GM19455 (cell line): Measurements from ENCODE around the gene RBMS1.

ENCODE experiments used
- ATAC-seq: cut with Tn5 transposase; IDR thresholded peaks from one replicate; pipeline ENCODE4 v1.9.1; 2021; ENCODE audit not compliant: unreplicated experiment

RBMS1 gene

GRCh38 chr2:160411955-160412354 is 81.7 kb downstream of the RBMS1 start:
- ATAC-seq: no peak

GRCh38 chr2:160411167-160411566 is 82.4 kb downstream of the RBMS1 start:
- no peak for ATAC-seq

GRCh38 chr2:160409480-160409879 is 84.1 kb downstream of the RBMS1 start:
- ATAC-seq: no peak

GRCh38 chr2:160408959-160409291 is 84.7 kb downstream of the RBMS1 start:
- no peak for ATAC-seq

GRCh38 chr2:160408173-160408958 is 85.2 kb downstream of the RBMS1 start:
- no peak for ATAC-seq

- peak; percentile 59 for ATAC-seq
Measured at GRCh38 chr2:160407393-160408172, 86.0 kb downstream of the RBMS1 start.

- peak; percentile 65 for ATAC-seq
Measured at GRCh38 chr2:160406591-160407392, 86.8 kb downstream of the RBMS1 start.

GRCh38 chr2:160405077-160405867 is 88.3 kb downstream of the RBMS1 start:
- no peak for ATAC-seq

GRCh38 chr2:160402997-160403979 is 90.3 kb downstream of the RBMS1 start:
- no peak for ATAC-seq

- ATAC-seq: no peak
Measured at GRCh38 chr2:160402501-160402900, 91.1 kb downstream of the RBMS1 start.

- ATAC-seq: no peak
Measured at GRCh38 chr2:160401895-160402294, 91.7 kb downstream of the RBMS1 start.

GRCh38 chr2:160399880-160400279 is 93.7 kb downstream of the RBMS1 start:
- no peak for ATAC-seq

GRCh38 chr2:160397530-160397865 is 96.1 kb downstream of the RBMS1 start:
- no peak for ATAC-seq

- ATAC-seq: peak; percentile 100
Measured at GRCh38 chr2:160394153-160394552, 99.5 kb downstream of the RBMS1 start.

- ATAC-seq: no peak
Measured at GRCh38 chr2:160392201-160392600, 101.4 kb downstream of the RBMS1 start.

GRCh38 chr2:160390544-160391455 is 102.8 kb downstream of the RBMS1 start:
- no peak for ATAC-seq

- ATAC-seq: no peak
Measured at GRCh38 chr2:160389875-160390274, 103.7 kb downstream of the RBMS1 start.

GRCh38 chr2:160388464-160389263 is 104.9 kb downstream of the RBMS1 start:
- ATAC-seq: no peak
